Tracheal epithelial cell (primary cell): Measurements from ENCODE around the gene MKNK2. TPM values are rescaled to one million over a fixed set of nuclear protein-coding genes. Genes with fewer than 3 reads are reported as not detected.

Source experiments
- total RNA-seq: library from RNA; depleted of rRNA; stranded (reverse); fragments of >200 nt; gene quantifications from 2 replicates; pipeline ENCODE4 v1.2.1, GENCODE V29; 2014

The MKNK2 gene
- total RNA-seq = 507 and 547 TPM in 2 replicates

DNA sequence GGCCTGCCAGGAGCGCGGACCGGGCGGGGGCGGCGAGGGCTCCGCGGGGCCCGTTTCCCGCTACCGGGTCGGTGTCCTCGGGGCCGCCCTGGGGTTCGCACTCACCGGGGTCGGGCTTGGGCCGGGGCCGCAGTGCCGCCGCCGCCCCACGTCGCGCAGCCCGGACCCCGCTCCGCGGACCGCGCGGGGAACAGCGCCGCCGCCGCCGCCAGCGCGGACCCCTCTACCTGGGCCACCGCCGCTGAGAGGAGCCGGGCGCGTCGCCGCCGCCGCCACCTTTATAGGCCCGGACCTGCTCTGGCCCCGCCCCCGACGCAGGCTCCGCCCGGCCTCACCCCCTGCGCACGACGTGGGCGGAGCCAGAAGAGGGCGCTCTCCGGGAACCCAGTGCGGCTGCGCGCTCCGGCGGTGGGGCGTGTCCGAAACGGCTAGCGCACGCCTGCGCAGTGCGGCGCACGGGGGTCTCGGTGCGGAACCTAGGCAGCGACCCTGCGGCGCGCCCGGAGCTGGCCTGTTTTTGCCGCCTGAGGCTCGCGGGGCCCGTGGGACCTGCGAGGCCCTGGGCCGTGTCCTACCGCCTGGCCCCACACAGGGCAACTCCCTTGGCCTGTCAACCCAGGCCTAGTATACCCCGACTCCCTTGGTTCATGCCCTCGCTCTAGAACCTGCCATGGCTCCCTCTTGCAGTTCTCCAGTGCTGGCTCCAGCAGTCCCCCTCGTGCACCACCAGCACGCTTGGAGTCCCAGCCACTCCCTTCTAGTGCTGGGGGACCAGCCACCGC, at the start of gene MKNK2:
TSS of gene MKNK2 (minus strand) at position 254 of the 782 bp plus-strand sequence. CDS start 393 bp downstream, outside the sequence.

DNA sequence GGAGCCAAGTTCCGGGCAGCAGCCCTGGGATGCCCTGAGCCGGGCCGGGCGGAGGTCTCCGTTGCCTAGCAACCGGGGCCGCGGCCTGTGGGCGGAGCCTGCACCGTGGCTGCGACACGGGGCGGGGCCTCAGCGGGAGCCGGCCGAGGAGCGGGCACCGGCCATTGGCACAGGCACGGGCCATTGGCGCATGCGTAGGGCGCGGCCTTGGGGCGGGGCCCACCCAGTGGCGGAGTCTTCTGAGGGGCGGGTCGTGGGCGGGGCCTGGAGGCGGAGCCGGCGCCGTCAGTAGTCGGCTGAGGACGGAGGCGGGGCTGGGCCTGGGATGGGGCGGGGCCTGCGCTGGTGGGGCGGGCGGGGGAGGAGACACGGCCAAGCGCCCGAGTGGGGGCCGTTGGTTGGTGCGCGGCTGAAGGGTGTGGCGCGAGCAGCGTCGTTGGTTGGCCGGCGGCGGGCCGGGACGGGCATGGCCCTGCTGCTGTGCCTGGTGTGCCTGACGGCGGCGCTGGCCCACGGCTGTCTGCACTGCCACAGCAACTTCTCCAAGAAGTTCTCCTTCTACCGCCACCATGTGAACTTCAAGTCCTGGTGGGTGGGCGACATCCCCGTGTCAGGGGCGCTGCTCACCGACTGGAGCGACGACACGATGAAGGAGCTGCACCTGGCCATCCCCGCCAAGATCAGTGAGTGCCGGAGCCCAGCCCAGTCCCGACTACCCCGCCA, 45.6 kb upstream of the MKNK2 start, which contains the start of gene IZUMO4:
TSS of gene IZUMO4 (plus strand) at position 436 of the 723 bp plus-strand sequence. CDS start at position 467, 31 bp downstream.

DNA sequence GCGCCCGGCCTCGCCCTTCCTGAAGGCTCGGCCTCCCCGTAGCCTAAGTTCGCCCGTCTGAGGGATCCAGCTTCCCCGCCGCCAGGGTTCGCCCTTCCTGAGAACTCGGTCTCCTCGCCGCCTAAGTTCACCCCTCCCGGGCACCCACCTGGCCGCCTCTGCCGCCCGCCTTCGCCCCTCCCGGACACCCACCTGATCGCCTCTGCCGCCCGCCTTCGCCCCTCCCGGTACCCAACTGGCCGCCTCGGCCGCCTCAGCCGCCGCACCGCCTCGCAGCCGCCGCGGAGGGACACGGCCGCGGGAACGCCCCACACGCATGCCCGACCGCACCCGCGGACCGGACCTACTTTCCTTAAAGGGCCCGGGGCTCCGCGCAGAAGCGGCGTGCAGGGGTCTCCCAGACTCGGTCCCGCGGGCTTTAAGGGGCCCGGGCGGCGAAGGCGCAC, 45.0 kb upstream of the MKNK2 start, which contains the start of gene MOB3A:
TSS of gene MOB3A (minus strand) at position 293 of the 446 bp plus-strand sequence. CDS start 17,766 bp downstream, outside the sequence.

DNA sequence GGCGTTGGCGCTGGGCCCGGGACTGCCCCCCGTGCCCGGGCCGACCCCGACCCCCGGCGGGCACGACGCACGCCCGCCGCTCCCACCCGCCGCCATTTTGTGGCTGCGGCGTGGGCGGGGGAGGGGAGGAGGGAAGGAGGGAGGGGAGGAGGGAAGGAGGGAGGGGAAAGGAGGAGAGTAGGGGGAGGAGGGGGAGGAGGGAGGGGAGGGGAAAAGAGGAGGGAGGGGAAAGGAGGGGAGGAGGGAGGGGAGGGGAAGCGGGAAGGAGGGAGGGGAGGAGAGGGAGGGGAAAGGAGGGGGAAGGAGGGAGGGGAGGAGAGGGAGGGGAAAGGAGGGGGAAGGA, 35.5 kb downstream of the MKNK2 start, which contains the start of gene BTBD2:
TSS of gene BTBD2 (minus strand) at position 107 of the 343 bp plus-strand sequence. CDS start at position 96, 11 bp downstream.

Other genes with a start within 250 kb of the MKNK2 start
- gene ATP8B3, start 239.0 kb downstream of the MKNK2 start, total RNA-seq = 1.2 TPM in 1 of 2 replicates, not detected in the other
- gene REXO1, start 202.8 kb downstream of the MKNK2 start, total RNA-seq = 9.9 and 13.9 TPM in 2 replicates
- gene KLF16, start 187.7 kb downstream of the MKNK2 start, total RNA-seq = 9.8 and 13.7 TPM in 2 replicates
- gene ABHD17A, start 165.7 kb downstream of the MKNK2 start, total RNA-seq = 68.6 and 68.9 TPM in 2 replicates
- gene ADAT3, start 145.8 kb downstream of the MKNK2 start, total RNA-seq = 0.64 and 2.9 TPM in 2 replicates
- 22.6 and 25.5 TPM in 2 replicates for gene SCAMP4, start 145.8 kb downstream of the MKNK2 start, total RNA-seq
- gene CSNK1G2, start 110.1 kb downstream of the MKNK2 start, total RNA-seq = 77.2 and 93.3 TPM in 2 replicates
- gene BTBD2, start 35.5 kb downstream of the MKNK2 start, total RNA-seq = 48.4 and 54.5 TPM in 2 replicates
- gene MOB3A, start 45.1 kb upstream of the MKNK2 start, total RNA-seq = 37.3 and 39.3 TPM in 2 replicates
- 2.6 and 4.6 TPM in 2 replicates for gene IZUMO4, start 45.7 kb upstream of the MKNK2 start, total RNA-seq
- 85.7 and 126 TPM in 2 replicates for gene AP3D1, start 100.3 kb upstream of the MKNK2 start, total RNA-seq
- 4.8 and 9.4 TPM in 2 replicates for gene DOT1L, start 112.7 kb upstream of the MKNK2 start, total RNA-seq
- 56.3 and 73.0 TPM in 2 replicates for gene PLEKHJ1, start 185.1 kb upstream of the MKNK2 start, total RNA-seq
- 22.2 and 38.4 TPM in 2 replicates for gene SF3A2, start 185.6 kb upstream of the MKNK2 start, total RNA-seq
- gene AMH, start 198.1 kb upstream of the MKNK2 start, total RNA-seq = not detected in 2 replicates
- gene JSRP1, start 205.2 kb upstream of the MKNK2 start, total RNA-seq = 0.72 TPM in 1 of 2 replicates, not detected in the other
- not detected in 2 replicates for gene PEAK3, start 230.9 kb upstream of the MKNK2 start, total RNA-seq